ENCODE data around the gene DDX1.

DNA sequence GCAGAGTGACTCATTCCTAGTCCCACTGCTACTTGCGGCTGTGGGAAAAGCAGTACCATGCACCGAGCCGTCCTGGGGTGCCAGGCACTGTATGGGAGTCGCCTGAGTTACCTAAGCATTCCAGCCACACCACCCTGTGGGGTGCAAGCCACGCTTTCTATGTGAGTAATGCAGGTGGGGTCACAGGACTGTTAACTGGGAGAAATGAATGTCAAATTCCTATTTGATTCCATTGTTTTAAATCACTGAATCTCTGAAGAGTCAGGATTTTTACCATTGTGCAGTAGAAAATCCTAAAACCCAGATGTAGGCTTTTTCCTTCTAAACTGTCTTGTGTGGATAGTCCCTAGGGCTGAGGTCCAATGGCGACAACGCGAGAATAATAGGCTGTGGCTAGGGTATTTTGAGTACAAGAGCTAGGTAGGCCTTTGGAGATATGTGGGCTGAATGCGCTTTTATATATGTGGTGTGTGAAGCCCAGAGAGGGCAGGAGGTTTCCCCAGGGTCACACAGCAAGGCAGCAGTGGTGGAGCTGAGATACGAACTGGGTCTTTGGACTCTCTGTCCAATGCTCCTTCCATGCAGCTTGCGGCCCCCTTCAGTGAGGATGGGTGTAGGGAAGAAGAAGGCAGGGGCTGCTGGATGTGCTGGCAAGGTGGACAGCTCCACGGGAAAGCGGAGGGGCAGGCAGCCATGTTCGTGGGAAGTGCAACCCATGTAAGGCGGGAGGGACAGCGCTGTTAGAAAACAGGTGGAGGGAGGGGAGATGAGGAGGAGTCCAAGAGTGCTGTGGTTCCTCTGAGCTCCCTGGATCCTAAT is 83.2 kb downstream of the DDX1 start:
- TF ChIP-seq, protein P1, sequence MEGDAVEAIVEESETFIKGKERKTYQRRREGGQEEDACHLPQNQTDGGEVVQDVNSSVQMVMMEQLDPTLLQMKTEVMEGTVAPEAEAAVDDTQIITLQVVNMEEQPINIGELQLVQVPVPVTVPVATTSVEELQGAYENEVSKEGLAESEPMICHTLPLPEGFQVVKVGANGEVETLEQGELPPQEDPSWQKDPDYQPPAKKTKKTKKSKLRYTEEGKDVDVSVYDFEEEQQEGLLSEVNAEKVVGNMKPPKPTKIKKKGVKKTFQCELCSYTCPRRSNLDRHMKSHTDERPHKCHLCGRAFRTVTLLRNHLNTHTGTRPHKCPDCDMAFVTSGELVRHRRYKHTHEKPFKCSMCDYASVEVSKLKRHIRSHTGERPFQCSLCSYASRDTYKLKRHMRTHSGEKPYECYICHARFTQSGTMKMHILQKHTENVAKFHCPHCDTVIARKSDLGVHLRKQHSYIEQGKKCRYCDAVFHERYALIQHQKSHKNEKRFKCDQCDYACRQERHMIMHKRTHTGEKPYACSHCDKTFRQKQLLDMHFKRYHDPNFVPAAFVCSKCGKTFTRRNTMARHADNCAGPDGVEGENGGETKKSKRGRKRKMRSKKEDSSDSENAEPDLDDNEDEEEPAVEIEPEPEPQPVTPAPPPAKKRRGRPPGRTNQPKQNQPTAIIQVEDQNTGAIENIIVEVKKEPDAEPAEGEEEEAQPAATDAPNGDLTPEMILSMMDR (conservative IDR thresholded peaks at IDR 0.05; ENCODE audit: low read depth, low read length) = no peak
- TF ChIP-seq, protein P2, sequence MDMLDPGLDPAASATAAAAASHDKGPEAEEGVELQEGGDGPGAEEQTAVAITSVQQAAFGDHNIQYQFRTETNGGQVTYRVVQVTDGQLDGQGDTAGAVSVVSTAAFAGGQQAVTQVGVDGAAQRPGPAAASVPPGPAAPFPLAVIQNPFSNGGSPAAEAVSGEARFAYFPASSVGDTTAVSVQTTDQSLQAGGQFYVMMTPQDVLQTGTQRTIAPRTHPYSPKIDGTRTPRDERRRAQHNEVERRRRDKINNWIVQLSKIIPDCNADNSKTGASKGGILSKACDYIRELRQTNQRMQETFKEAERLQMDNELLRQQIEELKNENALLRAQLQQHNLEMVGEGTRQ (IDR thresholded peaks at IDR 0.05; ENCODE audit: low read depth, low read length) = no peak
- no peak for TF ChIP-seq MAFK (IDR thresholded peaks at IDR 0.05; ENCODE audit: low read depth, low read length)
- TF ChIP-seq RAD21 (IDR thresholded peaks at IDR 0.05; ENCODE audit: low read length) = no peak
- no peak for TF ChIP-seq SMC3 (IDR thresholded peaks at IDR 0.05; ENCODE audit: low read depth, low read length)
- no peak for TF ChIP-seq CEBPB (IDR thresholded peaks at IDR 0.05; ENCODE audit: low read depth, low read length)
- no peak for TF ChIP-seq POLR2A (IDR thresholded peaks at IDR 0.05; ENCODE audit: low read depth, low read length)
- no peak for TF ChIP-seq MXI1 (IDR thresholded peaks at IDR 0.05; ENCODE audit: borderline replicate concordance, low read depth, low read length)
- no peak for TF ChIP-seq RFX5 (IDR thresholded peaks at IDR 0.05; ENCODE audit: low read depth, low read length)
- no peak for TF ChIP-seq FOS (IDR thresholded peaks at IDR 0.05; ENCODE audit: low read depth, low read length)
- TF ChIP-seq RCOR1 (IDR thresholded peaks at IDR 0.05; ENCODE audit: insufficient replicate concordance, low read length) = no peak
- TF ChIP-seq, protein P3, sequence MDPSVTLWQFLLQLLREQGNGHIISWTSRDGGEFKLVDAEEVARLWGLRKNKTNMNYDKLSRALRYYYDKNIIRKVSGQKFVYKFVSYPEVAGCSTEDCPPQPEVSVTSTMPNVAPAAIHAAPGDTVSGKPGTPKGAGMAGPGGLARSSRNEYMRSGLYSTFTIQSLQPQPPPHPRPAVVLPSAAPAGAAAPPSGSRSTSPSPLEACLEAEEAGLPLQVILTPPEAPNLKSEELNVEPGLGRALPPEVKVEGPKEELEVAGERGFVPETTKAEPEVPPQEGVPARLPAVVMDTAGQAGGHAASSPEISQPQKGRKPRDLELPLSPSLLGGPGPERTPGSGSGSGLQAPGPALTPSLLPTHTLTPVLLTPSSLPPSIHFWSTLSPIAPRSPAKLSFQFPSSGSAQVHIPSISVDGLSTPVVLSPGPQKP (IDR thresholded peaks at IDR 0.05; ENCODE audit: borderline replicate concordance, low read depth, low read length) = no peak
- no peak for TF ChIP-seq CHD1 (IDR thresholded peaks at IDR 0.05; ENCODE audit: low read depth, low read length)
- TF ChIP-seq MAZ (IDR thresholded peaks at IDR 0.05; ENCODE audit: borderline replicate concordance, low read depth, low read length) = no peak

Data from IMR-90 (cell line).